Endodermal cell (in vitro differentiated cells): ENCODE measurements around the gene ABCC12. TPM values are rescaled to one million over a fixed set of nuclear protein-coding genes. Genes with fewer than 3 reads are reported as not detected.

Source experiments
- DNase-seq: peaks from one replicate; pipeline ENCODE4 v3.0.0-alpha.2; 2017
- H3K27ac ChIP-seq: 2 replicates; pipeline ENCODE4 v1.5.1; 2013; ENCODE audit warnings: mild to moderate bottlenecking, low read depth, low read length, moderate library complexity
- H3K27me3 ChIP-seq: 2 replicates; pipeline ENCODE4 v1.6.1; 2013; ENCODE audit warnings: mild to moderate bottlenecking, low read length, moderate library complexity; ENCODE audit not compliant: insufficient read depth, control insufficient read depth, poor library complexity, severe bottlenecking
- H3K36me3 ChIP-seq: 2 replicates; pipeline ENCODE4 v1.7.0; 2013; ENCODE audit warnings: mild to moderate bottlenecking, low read length, moderate library complexity; ENCODE audit not compliant: control insufficient read depth, insufficient read depth
- H3K4me1 ChIP-seq: one replicate; pipeline ENCODE4 v1.7.0; 2013; ENCODE audit warnings: low read length; ENCODE audit not compliant: control insufficient read depth, insufficient read depth
- H3K4me3 ChIP-seq: 2 replicates; pipeline ENCODE4 v1.5.1; 2013; ENCODE audit warnings: mild to moderate bottlenecking, low read length, moderate library complexity
- H3K9ac ChIP-seq: 2 replicates; pipeline ENCODE4 v1.6.1; 2013; ENCODE audit warnings: mild to moderate bottlenecking, low read length, moderate library complexity; ENCODE audit not compliant: poor library complexity, severe bottlenecking; ENCODE audit errors: extremely low read depth
- H3K9me3 ChIP-seq: 2 replicates; pipeline ENCODE4 v1.6.1; 2013; ENCODE audit warnings: mild to moderate bottlenecking, low read length, moderate library complexity; ENCODE audit not compliant: control insufficient read depth
- H3K27ac Mint-ChIP-seq: 2 replicates; pipeline ENCODE4 v1.8.0; 2020; ENCODE audit warnings: mixed read lengths
- H3K27me3 Mint-ChIP-seq: 2 replicates; pipeline ENCODE4 v1.8.0; 2021; ENCODE audit warnings: mild to moderate bottlenecking, mixed read lengths; ENCODE audit not compliant: insufficient read depth
- H3K36me3 Mint-ChIP-seq: 2 replicates; pipeline ENCODE4 v1.8.0; 2020; ENCODE audit warnings: low read depth, mixed read lengths
- H3K4me1 Mint-ChIP-seq: 2 replicates; pipeline ENCODE4 v1.8.0; 2020; ENCODE audit warnings: mixed read lengths
- H3K4me3 Mint-ChIP-seq: 2 replicates; pipeline ENCODE4 v1.8.0; 2020; ENCODE audit warnings: mild to moderate bottlenecking, moderate library complexity, mixed read lengths
- H3K9me3 Mint-ChIP-seq: 2 replicates; pipeline ENCODE4 v1.8.0; 2020; ENCODE audit warnings: mild to moderate bottlenecking, mixed read lengths
- CTCF ChIP-seq: fragments of 200-600 bp; sonication (generic); conservative IDR thresholded peaks from 2 replicates; pipeline ENCODE4 v1.5.0; 2021; ENCODE audit warnings: antibody characterized with exemption, mild to moderate bottlenecking
- WGBS, 2 experiments: methylation state at CpG; one replicate each; pipeline versions ENCODE4 v1.1.5 to v1.1.7; 2013; ENCODE audit warnings: missing lambda C conversion rate in 2 of 2, mixed read lengths in 1 of 2; ENCODE audit not compliant: insufficient coverage in 1 of 2, insufficient read length in 1 of 2; 5-methylcytosine and 5-hydroxymethylcytosine counted together
- total RNA-seq, 2 donors: library from RNA; stranded (reverse); fragmentation: NEBNext Ultra II Directional in 1 of 2; extraction: Animal tissue kit (Norgen Biotek cat#: 25700) in 1 of 2; gene quantifications; 2 replicates in 1 of 2; 3 replicates in 1 of 2; pipeline ENCODE4 v1.2.1, GENCODE V29; 2021

ABCC12 gene
- total RNA-seq, 2 donors from 2014 or later = 0.35 to 1.2 TPM

- Histone ChIP-seq H3K4me1 (no peaks in the 10 kb centered on the region), H3K36me3 (no peaks in the 10 kb centered on the region), H3K4me3 (no peak overlapping the region), H3K27me3 (no peaks in the 10 kb centered on the region), H3K27ac (no peak overlapping the region), H3K9me3 (no peaks in the 10 kb centered on the region), H3K9ac (no peak overlapping the region)
- Mint-ChIP-seq H3K9me3 (no peaks in the 10 kb centered on the region), H3K4me3 (no peak overlapping the region), H3K4me1 (peaks cover 1% of the 10 kb centered on the region), H3K27me3 (peaks cover 12% of the 10 kb centered on the region), H3K27ac (no peak overlapping the region), H3K36me3 (no peaks in the 10 kb centered on the region)
- no peak for TF ChIP-seq CTCF
- DNase-seq = no peak
- WGBS, 2 experiments = 96 to 100% methylated on average over 3 to 4 of the region's 4 CpGs
Measured at GRCh38 chr16:48157794-48158193, 2.0 kb upstream of the ABCC12 start.

- Histone ChIP-seq H3K27ac (no peak overlapping the region), H3K4me1 (no peaks in the 10 kb centered on the region), H3K4me3 (no peak overlapping the region), H3K9me3 (no peaks in the 10 kb centered on the region), H3K36me3 (no peaks in the 10 kb centered on the region), H3K9ac (no peak overlapping the region), H3K27me3 (no peaks in the 10 kb centered on the region)
- 91 to 93% methylated on average over 9 to 11 of the region's 11 CpGs for WGBS, 2 experiments
- H3K27me3 Mint-ChIP-seq = peaks cover 12% of the 10 kb centered on the region
- H3K36me3 Mint-ChIP-seq = no peaks in the 10 kb centered on the region
- peaks cover 1% of the 10 kb centered on the region for H3K4me1 Mint-ChIP-seq
- H3K27ac Mint-ChIP-seq = no peak overlapping the region
- no peak for TF ChIP-seq CTCF
- no peak for DNase-seq
- H3K9me3 Mint-ChIP-seq = no peaks in the 10 kb centered on the region
- no peak overlapping the region for H3K4me3 Mint-ChIP-seq
Measured at GRCh38 chr16:48157302-48157701, 1.5 kb upstream of the ABCC12 start.

GRCh38 chr16:48156790-48157209, 1.0 kb upstream of the ABCC12 start:
- no peak overlapping the region for H3K9ac ChIP-seq
- H3K4me3 ChIP-seq = no peak overlapping the region

More at GRCh38 chr16:48156790-48157209, 1.0 kb upstream of the ABCC12 start:
- no peaks in the 10 kb centered on the region for H3K9me3 ChIP-seq
- Mint-ChIP-seq H3K36me3 (no peaks in the 10 kb centered on the region), H3K27ac (no peak overlapping the region), H3K4me3 (no peak overlapping the region), H3K4me1 (no peaks in the 10 kb centered on the region), H3K9me3 (no peaks in the 10 kb centered on the region), H3K27me3 (peaks cover 12% of the 10 kb centered on the region)
- H3K36me3 ChIP-seq = no peaks in the 10 kb centered on the region
- no peaks in the 10 kb centered on the region for H3K4me1 ChIP-seq
- 28 to 57% methylated on average over 4 to 16 of the region's 16 CpGs for WGBS, 2 experiments
- TF ChIP-seq CTCF = peak; percentile 99
- no peak overlapping the region for H3K27ac ChIP-seq
- no peaks in the 10 kb centered on the region for H3K27me3 ChIP-seq
- peak; percentile 96 for DNase-seq
